PC-3 (cell line): ENCODE data around the gene PPA1. TPM values are rescaled to one million over a fixed set of nuclear protein-coding genes. Genes with fewer than 3 reads are reported as not detected.

Source experiments
- ATAC-seq: fragments of 200-7000 bp; cut with Tn5 transposase; 2 replicates; pipeline ENCODE4 v1.9.1; 2020; ENCODE audit warnings: mild to moderate bottlenecking, moderate library complexity
- BruUV-seq: library from RNA; stranded (reverse); fragments of 400-500 nt; replicated peaks from 2 replicates; lab custom pipeline; 2021; lab: Mats Ljungman, UMichigan
- CTCF ChIA-PET: fragments of 300-600 bp; sonication (Branson Sonifier 250); formaldehyde crosslinking; loops from one replicate; lab custom pipeline; 2022; ENCODE audit warnings: antibody characterized with exemption; lab: Charles Lee
- POLR2A ChIA-PET: fragments of 300-600 bp; sonication (Branson Sonifier 250); formaldehyde crosslinking; loops from one replicate; lab custom pipeline; 2022; ENCODE audit warnings: antibody characterized with exemption; ENCODE audit not compliant: unreplicated experiment; lab: Charles Lee
- DNase-seq: peaks from one replicate; pipeline ENCODE4 v3.0.0-alpha.2; 2015
- H2AFZ ChIP-seq: fragments of 300-600 bp; sonication (generic); 2 replicates; pipeline ENCODE4 v1.6.0; 2016; ENCODE audit warnings: antibody characterized with exemption, low read length
- H3F3A ChIP-seq: fragments of 300-600 bp; sonication (generic); one replicate; pipeline ENCODE4 v1.6.0; 2017; ENCODE audit warnings: antibody characterized with exemption, low read length, control low read depth, mild to moderate bottlenecking; ENCODE audit not compliant: unreplicated experiment
- H3K27ac ChIP-seq: fragments of 300-600 bp; sonication (generic); 2 replicates; pipeline ENCODE4 v1.5.1; 2016; ENCODE audit warnings: mild to moderate bottlenecking, low read length
- H3K27me3 ChIP-seq: fragments of 300-600 bp; sonication (generic); 2 replicates; pipeline ENCODE4 v1.6.1; 2016; ENCODE audit warnings: low read length, mixed read lengths
- H3K36me3 ChIP-seq: fragments of 300-600 bp; sonication (generic); 2 replicates; pipeline ENCODE4 v1.6.1; 2016; ENCODE audit warnings: low read depth, mixed run types, low read length, mixed read lengths
- H3K4me1 ChIP-seq: fragments of 300-600 bp; sonication (generic); 2 replicates; pipeline ENCODE4 v1.5.1; 2016; ENCODE audit warnings: low read length; ENCODE audit not compliant: insufficient read depth
- H3K4me2 ChIP-seq: fragments of 300-600 bp; sonication (generic); 2 replicates; pipeline ENCODE4 v1.6.0; 2016; ENCODE audit warnings: low read length
- H3K4me3 ChIP-seq: fragments of 300-600 bp; sonication (generic); 2 replicates; pipeline ENCODE4 v1.5.1; 2016; ENCODE audit warnings: mild to moderate bottlenecking, low read length, mixed read lengths
- H3K79me2 ChIP-seq: fragments of 300-600 bp; sonication (generic); 2 replicates; pipeline ENCODE4 v1.6.1; 2017; ENCODE audit warnings: low read length, mixed read lengths
- H3K9ac ChIP-seq: fragments of 300-600 bp; sonication (generic); 2 replicates; pipeline ENCODE4 v1.6.0; 2016; ENCODE audit warnings: mild to moderate bottlenecking, low read length
- H3K9me2 ChIP-seq: fragments of 300-600 bp; sonication (generic); replicated peaks from 2 replicates; pipeline ENCODE4 v1.6.1; 2016; ENCODE audit warnings: mixed run types, low read length, mixed read lengths
- H3K9me3 ChIP-seq: fragments of 300-600 bp; sonication (generic); 2 replicates; pipeline ENCODE4 v1.6.1; 2016; ENCODE audit warnings: low read length, mixed read lengths
- H4K20me1 ChIP-seq: fragments of 300-600 bp; sonication (generic); 2 replicates; pipeline ENCODE4 v1.6.1; 2016; ENCODE audit warnings: low read length, mixed read lengths
- CTCF ChIP-seq: fragments of 300-600 bp; sonication (generic); conservative IDR thresholded peaks from 2 replicates; pipeline ENCODE4 v1.5.1; 2017; ENCODE audit warnings: antibody characterized with exemption, low read depth, mild to moderate bottlenecking, low read length
- EZH2 ChIP-seq: fragments of 300-600 bp; sonication (generic); IDR thresholded peaks from one replicate; pipeline ENCODE4 v1.6.1; 2017; ENCODE audit warnings: antibody characterized with exemption, mild to moderate bottlenecking, low read length; ENCODE audit not compliant: unreplicated experiment
- EZH2phosphoT487 ChIP-seq: fragments of 300-600 bp; sonication (generic); IDR thresholded peaks from 2 replicates; pipeline ENCODE4 v1.6.1; 2018; ENCODE audit warnings: mild to moderate bottlenecking, antibody characterized with exemption, low read length, borderline replicate concordance
- intact Hi-C: fragments of 100-400 bp; cut with micrococcal nuclease; formaldehyde crosslinking; loops from 2 replicates; pipeline ENCODE4 v1.9.0; 2023
- total RNA-seq: library from RNA; depleted of rRNA; stranded (reverse); fragments of >200 nt; gene quantifications from 2 replicates; pipeline ENCODE4 v1.2.3, GENCODE V29; 2014

Gene PPA1
- total RNA-seq, 1 experiment from 2014 or later: 440 TPM

DNA sequence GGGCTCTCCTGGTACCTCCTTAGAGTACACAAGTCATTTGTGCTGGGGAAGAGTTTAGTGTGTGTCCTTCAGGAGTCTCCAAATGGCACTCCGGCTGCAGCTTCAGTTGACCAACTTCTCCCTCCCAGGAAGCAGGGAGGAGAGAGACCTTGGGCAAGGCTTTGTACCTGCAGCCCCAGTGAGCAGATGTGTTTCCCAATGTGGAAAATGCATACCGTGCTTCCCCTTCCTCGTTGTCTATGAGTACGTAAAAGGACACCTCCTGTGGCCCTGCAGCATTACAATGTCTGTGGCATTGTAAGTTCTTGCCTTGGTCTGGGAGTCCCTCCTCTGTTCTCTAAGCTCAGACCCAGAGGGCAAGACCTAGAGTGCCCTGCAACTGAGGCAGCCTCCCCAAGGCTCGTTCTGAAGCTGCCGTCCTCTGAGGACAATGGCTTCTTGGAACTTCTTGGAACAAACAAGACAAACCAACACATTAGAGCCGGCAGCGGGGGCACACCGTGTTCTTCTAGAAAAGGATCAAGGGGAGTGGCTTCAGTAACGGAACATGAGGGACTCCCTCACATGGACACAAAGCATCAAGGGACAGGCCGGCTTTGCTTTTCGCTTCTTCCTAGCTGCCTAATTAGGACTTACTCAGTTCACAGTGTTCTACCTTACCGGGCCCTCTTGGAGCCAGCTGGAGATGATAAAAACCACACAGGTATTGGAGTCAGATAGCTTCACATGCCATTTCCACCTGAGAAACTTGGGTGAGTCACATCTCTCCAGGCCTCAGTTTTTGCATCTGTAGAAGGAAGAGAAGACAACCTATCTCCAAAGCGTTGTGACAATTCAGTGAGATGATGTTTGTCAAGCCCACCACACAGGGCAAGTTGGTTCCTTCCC lies 20.9 kb upstream of the PPA1 start:
- H3K4me1 ChIP-seq: no peaks in the 10 kb centered on the region
- no peaks in the 10 kb centered on the region for H3F3A ChIP-seq
- no peaks in the 10 kb centered on the region for H4K20me1 ChIP-seq
- ChIA-PET CTCF (interaction anchor here (0.6 kb wide), 1 partner anchor 33 kb away, joined by 3 read pairs; no protein-coding TSS in a partner anchor), POLR2A (no interaction called here)
- H3K9ac ChIP-seq: no peak overlapping the region
- no TSS peak for BruUV-seq
- H3K4me2 ChIP-seq: no peak overlapping the region
- no peak overlapping the region for H2AFZ ChIP-seq
- ATAC-seq (no peak), DNase-seq (no peak)
- H3K27ac ChIP-seq: no peak overlapping the region
- intact Hi-C loops: no loop called here
- no peaks in the 10 kb centered on the region for H3K36me3 ChIP-seq
- H3K9me3 ChIP-seq: 0 out of 2 replicates have a peak, but pooled peaks cover 4% of the 10 kb centered on the region
- H3K27me3 ChIP-seq: no peaks in the 10 kb centered on the region
- H3K4me3 ChIP-seq: no peak overlapping the region
- TF ChIP-seq CTCF (no peak), EZH2phosphoT487 (no peak), EZH2 (no peak)
- no peaks in the 10 kb centered on the region for H3K9me2 ChIP-seq
- no peaks in the 10 kb centered on the region for H3K79me2 ChIP-seq

GRCh38 chr10:70250961-70251680 lies 17.9 kb upstream of the PPA1 start:
- H3K79me2 ChIP-seq: no peaks in the 10 kb centered on the region

More at GRCh38 chr10:70250961-70251680, 17.9 kb upstream of the PPA1 start:
- no peak overlapping the region for H3K27ac ChIP-seq
- no peaks in the 10 kb centered on the region for H3K9me2 ChIP-seq
- CTCF ChIA-PET: interaction anchor here (0.6 kb wide), 1 partner anchor 128 kb away, joined by 3 read pairs; no protein-coding TSS in a partner anchor
- 0 out of 2 replicates have a peak, but pooled peaks cover 4% of the 10 kb centered on the region for H3K9me3 ChIP-seq
- TF ChIP-seq EZH2phosphoT487 (no peak), CTCF (no peak), EZH2 (no peak)
- H2AFZ ChIP-seq: no peak overlapping the region
- POLR2A ChIA-PET: no interaction called here
- no peak overlapping the region for H3K9ac ChIP-seq
- no peak overlapping the region for H3K4me3 ChIP-seq
- H3K4me1 ChIP-seq: no peaks in the 10 kb centered on the region
- ATAC-seq (no peak), DNase-seq (no peak)
- no peaks in the 10 kb centered on the region for H4K20me1 ChIP-seq
- H3K36me3 ChIP-seq: no peaks in the 10 kb centered on the region
- H3F3A ChIP-seq: no peaks in the 10 kb centered on the region
- no peak overlapping the region for H3K4me2 ChIP-seq
- BruUV-seq: no TSS peak
- intact Hi-C loops: no loop called here
- peaks cover 10% of the 10 kb centered on the region; the same call in 1 of the 2 replicates for H3K27me3 ChIP-seq
